HepG2 (cell line): ENCODE measurements around the gene FOXL3. TPM values are rescaled to one million over a fixed set of nuclear protein-coding genes. Genes with fewer than 3 reads are reported as not detected.

Source experiments
- ATAC-seq: fragments of 200-7000 bp; cut with Tn5 transposase; 3 replicates; pipeline ENCODE4 v1.9.1; 2020; ENCODE audit warnings: mild to moderate bottlenecking, moderate library complexity
- BruUV-seq: library from RNA; stranded (reverse); fragments of 400-500 nt; replicated peaks from 2 replicates; lab custom pipeline; 2021; lab: Mats Ljungman, UMichigan
- CTCF ChIA-PET: fragments of 300-600 bp; formaldehyde crosslinking; extraction: SDS; loops from one replicate; lab custom pipeline; 2021; ENCODE audit warnings: low total read pairs, inconsistent platforms, low intra/inter-chr PET ratio; lab: Yijun Ruan, JAX
- POLR2A ChIA-PET: fragments of 350-600 bp; sonication (Branson Sonifier 250); formaldehyde crosslinking; loops from one replicate; lab custom pipeline; 2020; ENCODE audit warnings: antibody characterized with exemption, inconsistent platforms; lab: Yijun Ruan, JAX
- DNase-seq: peaks from one replicate; pipeline ENCODE4 v3.0.0-alpha.2; 2015; ENCODE audit warnings: low spot score
- FAIRE-seq: peaks from 3 replicates; lab custom pipeline; 2011; peaks lifted over from hg19 to GRCh38; lab: Jason Lieb, UNC
- H2AFZ ChIP-seq: one replicate; pipeline ENCODE4 v1.6.1; 2011; ENCODE audit warnings: low read length, inconsistent platforms
- H3K27ac ChIP-seq: fragments of 300-600 bp; 3 replicates; pipeline ENCODE4 v1.8.0; 2011; ENCODE audit warnings: mixed run types, mild to moderate bottlenecking, mixed read lengths, low read length, inconsistent platforms; ENCODE audit not compliant: insufficient read depth; ENCODE audit errors: extremely low read length
- H3K27me3 ChIP-seq, 2 experiments: fragments of 200-600 bp in 1 of 2; 2 replicates in 1 of 2; 3 replicates in 1 of 2; pipeline versions ENCODE4 v1.6.0 to v1.8.0; 2011; ENCODE audit warnings: low read length in 2 of 2, mild to moderate bottlenecking in 2 of 2, moderate library complexity in 2 of 2, inconsistent platforms in 1 of 2; ENCODE audit not compliant: insufficient read depth in 2 of 2, control insufficient read depth in 1 of 2
- H3K36me3 ChIP-seq, 2 experiments: fragments of 200-600 bp in 1 of 2; replicated peaks in 1 of 2; 2 replicates in 1 of 2; 3 replicates in 1 of 2; pipeline versions ENCODE4 v1.5.1 to v1.8.0; 2011; ENCODE audit warnings: low read length in 2 of 2, inconsistent platforms in 1 of 2; ENCODE audit not compliant: insufficient read depth in 2 of 2, control insufficient read depth in 1 of 2
- H3K4me1 ChIP-seq: 2 replicates; pipeline ENCODE4 v1.5.1; 2012; ENCODE audit warnings: low read length, inconsistent platforms; ENCODE audit not compliant: insufficient read depth
- H3K4me2 ChIP-seq: 2 replicates; pipeline ENCODE4 v1.6.0; 2011; ENCODE audit warnings: low read depth, low read length, inconsistent platforms
- H3K4me3 ChIP-seq, 3 experiments: fragments of 200-600 bp in 1 of 3; sonication (generic), shearing (Covaris generic) in 1 of 3; replicated peaks in 1 of 3; 2 replicates each; pipeline ENCODE4 v1.5.1; 2011 to 2016; ENCODE audit warnings: low read length in 3 of 3, inconsistent platforms in 2 of 3, low read depth in 2 of 3, mild to moderate bottlenecking in 2 of 3, control low read depth in 1 of 3, mixed read lengths in 1 of 3; ENCODE audit not compliant: insufficient read depth in 1 of 3
- H3K79me2 ChIP-seq: one replicate; pipeline ENCODE4 v1.6.1; 2011; ENCODE audit warnings: low read length, inconsistent platforms; ENCODE audit not compliant: insufficient read depth
- H3K9ac ChIP-seq: 2 replicates; pipeline ENCODE4 v1.6.0; 2011; ENCODE audit warnings: mild to moderate bottlenecking, low read depth, low read length, inconsistent platforms; ENCODE audit not compliant: insufficient read depth
- H3K9me3 ChIP-seq: 2 replicates; pipeline ENCODE4 v1.5.1; 2012; ENCODE audit warnings: mild to moderate bottlenecking, low read length
- H4K20me1 ChIP-seq: 2 replicates; pipeline ENCODE4 v1.6.0; 2011; ENCODE audit warnings: inconsistent platforms, mild to moderate bottlenecking, low read length, moderate library complexity; ENCODE audit not compliant: insufficient read depth
- CEBPB ChIP-seq: IDR thresholded peaks from 2 replicates; pipeline ENCODE4 v1.6.1; 2011; ENCODE audit warnings: low read depth, low read length, improper control_type of control experiment, borderline replicate concordance
- ELF1 ChIP-seq: sonication (generic); formaldehyde crosslinking; IDR thresholded peaks from 2 replicates; pipeline ENCODE4 v1.4.0; 2020; ENCODE audit warnings: missing genetic modification reagents
- HMG20B ChIP-seq: conservative IDR thresholded peaks from 2 replicates; pipeline ENCODE4 v1.6.1; 2016; ENCODE audit warnings: missing genetic modification reagents, missing compliant biosample characterization
- PCBP1 ChIP-seq: fragments of 200-400 bp; formaldehyde crosslinking; IDR thresholded peaks from 2 replicates; pipeline ENCODE4 v1.6.1; 2017; ENCODE audit warnings: mild to moderate bottlenecking, low read depth, low read length, borderline replicate concordance
- SNAPC2 ChIP-seq: sonication (generic); formaldehyde crosslinking; IDR thresholded peaks from 2 replicates; pipeline ENCODE4 v1.8.1; 2022; ENCODE audit warnings: mild to moderate bottlenecking, missing genetic modification reagents
- ZIK1 ChIP-seq: sonication (generic); formaldehyde crosslinking; IDR thresholded peaks from 2 replicates; pipeline ENCODE4 v1.5.0; 2020; ENCODE audit warnings: mild to moderate bottlenecking, low read depth, missing genetic modification reagents, borderline replicate concordance
- WGBS: methylation state at CpG from one replicate; pipeline ENCODE4 v1.1.6; 2017; ENCODE audit warnings: low lambda C conversion rate; 5-methylcytosine and 5-hydroxymethylcytosine counted together
- in situ Hi-C: cut with HindIII; loops from 2 replicates; pipeline ENCODE4 v1.10.0; 2017; ENCODE audit warnings: low pct_unique_long_range_greater_than_20kb; ENCODE audit not compliant: extremely low pct_ligation_motif_present
- intact Hi-C: fragments of 100-400 bp; cut with micrococcal nuclease; formaldehyde crosslinking; loops from one replicate; pipeline ENCODE4 v1.10.0; 2022; ENCODE audit not compliant: unreplicated experiment
- polyA plus RNA-seq, 8 experiments: library from polyadenylated mRNA; depleted of rRNA in 3 of 8; stranded (reverse) in 7 of 8; unstranded in 1 of 8; fragments of >200 nt; fragmentation: Illumina TruSeq in 4 of 8; extraction: Trizol in 4 of 8; gene quantifications; 2 replicates each; pipeline versions ENCODE4 v1.2.1 to v1.2.3, GENCODE V29; 2011 to 2016; ENCODE audit warnings: low read depth in 4 of 8, missing spikeins in 1 of 8, mixed read lengths in 1 of 8; ENCODE audit not compliant: insufficient read depth in 1 of 8
- total RNA-seq, 5 experiments: library from RNA; depleted of rRNA; stranded (reverse); fragments of >200 nt; fragmentation: Illumina TruSeq; extraction: Trizol; gene quantifications; 2 replicates each; pipeline ENCODE4 v1.2.3, GENCODE V29; 2016; ENCODE audit warnings: low read depth in 1 of 5
- TF ChIP-seq, protein P1 (sequence below): sonication (generic); formaldehyde crosslinking; IDR thresholded peaks from 2 replicates; pipeline ENCODE4 v1.9.0; 2022; ENCODE audit warnings: low read depth, missing genetic modification reagents
- TF ChIP-seq, protein P2 (sequence below): sonication (generic); formaldehyde crosslinking; IDR thresholded peaks from 2 replicates; pipeline ENCODE4 v1.5.1; 2020; ENCODE audit warnings: mild to moderate bottlenecking, moderate library complexity, missing genetic modification reagents
- TF ChIP-seq, protein P3 (sequence below): sonication (generic); formaldehyde crosslinking; IDR thresholded peaks from 2 replicates; pipeline ENCODE4; 2020; ENCODE audit warnings: missing genetic modification reagents, mild to moderate bottlenecking, borderline replicate concordance
- TF ChIP-seq, protein P4 (sequence below): sonication (generic); formaldehyde crosslinking; IDR thresholded peaks from 2 replicates; pipeline ENCODE4 v1.5.0; 2020; ENCODE audit warnings: missing genetic modification reagents, mild to moderate bottlenecking, borderline replicate concordance
- TF ChIP-seq, protein P5 (sequence below): sonication (generic); formaldehyde crosslinking; IDR thresholded peaks from 2 replicates; pipeline ENCODE4 v1.8.0; 2022; ENCODE audit warnings: missing genetic modification reagents, low read depth, mild to moderate bottlenecking, borderline replicate concordance

FOXL3 gene
- total and polyA plus RNA-seq, 2 of the 13 experiments (the other 11 are each of a cell fraction or from before 2014, with no cell fraction given): not detected

DNA sequence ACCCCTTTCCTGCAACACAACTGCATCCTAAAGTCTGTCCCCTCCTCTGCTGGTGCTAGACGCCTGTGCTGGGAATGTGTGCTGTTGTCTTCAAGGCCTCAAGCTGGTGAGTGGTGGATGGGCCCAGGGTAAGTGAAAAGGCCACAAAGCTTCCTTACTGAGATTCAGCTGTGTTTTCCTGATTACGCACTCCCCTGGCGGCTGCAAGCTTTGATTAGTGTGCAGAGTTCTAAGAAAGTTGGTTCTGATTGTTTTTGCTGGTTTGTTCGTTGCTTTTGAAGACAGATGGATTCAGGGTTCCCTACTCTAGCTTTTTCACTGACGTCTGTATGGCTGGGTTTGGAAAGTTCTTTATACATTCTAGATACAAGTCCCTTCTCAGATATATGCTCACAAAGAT lies 11.9 kb upstream of the FOXL3 start:
- no peaks in the 10 kb centered on the region for H3K79me2 ChIP-seq
- BruUV-seq: no TSS peak
- no peak overlapping the region for H2AFZ ChIP-seq
- H3K27me3 ChIP-seq: peaks cover 0 to 5% of the 10 kb centered on the region in 2 experiments; a peak in 1 of 5 replicates
- no peak overlapping the region for H3K9ac ChIP-seq
- H4K20me1 ChIP-seq: no peaks in the 10 kb centered on the region
- POLR2A ChIA-PET: no interaction called here
- H3K36me3 ChIP-seq: no peaks in the 10 kb centered on the region
- CTCF ChIA-PET: no interaction called here
- intact Hi-C loops (no loop called here), in situ Hi-C loops (no loop called here)
- no peak for DNase-seq
- H3K27ac ChIP-seq: no peak overlapping the region
- WGBS: 54% methylated on average over 5 of the region's 5 CpGs
- no peak for FAIRE-seq
- H3K9me3 ChIP-seq: peaks cover 19% of the 10 kb centered on the region
- no peak overlapping the region for H3K4me2 ChIP-seq
- no peak for ATAC-seq
- H3K4me1 ChIP-seq: peaks cover under 1% of the 10 kb centered on the region; the same call in 1 of the 2 replicates
- no peak overlapping the region for H3K4me3 ChIP-seq
- TF ChIP-seq, protein P1, sequence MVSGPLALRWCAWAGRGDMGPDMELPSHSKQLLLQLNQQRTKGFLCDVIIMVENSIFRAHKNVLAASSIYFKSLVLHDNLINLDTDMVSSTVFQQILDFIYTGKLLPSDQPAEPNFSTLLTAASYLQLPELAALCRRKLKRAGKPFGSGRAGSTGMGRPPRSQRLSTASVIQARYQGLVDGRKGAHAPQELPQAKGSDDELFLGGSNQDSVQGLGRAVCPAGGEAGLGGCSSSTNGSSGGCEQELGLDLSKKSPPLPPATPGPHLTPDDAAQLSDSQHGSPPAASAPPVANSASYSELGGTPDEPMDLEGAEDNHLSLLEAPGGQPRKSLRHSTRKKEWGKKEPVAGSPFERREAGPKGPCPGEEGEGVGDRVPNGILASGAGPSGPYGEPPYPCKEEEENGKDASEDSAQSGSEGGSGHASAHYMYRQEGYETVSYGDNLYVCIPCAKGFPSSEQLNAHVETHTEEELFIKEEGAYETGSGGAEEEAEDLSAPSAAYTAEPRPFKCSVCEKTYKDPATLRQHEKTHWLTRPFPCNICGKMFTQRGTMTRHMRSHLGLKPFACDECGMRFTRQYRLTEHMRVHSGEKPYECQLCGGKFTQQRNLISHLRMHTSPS: no peak
- TF ChIP-seq PCBP1: no peak
- TF ChIP-seq, protein P2, sequence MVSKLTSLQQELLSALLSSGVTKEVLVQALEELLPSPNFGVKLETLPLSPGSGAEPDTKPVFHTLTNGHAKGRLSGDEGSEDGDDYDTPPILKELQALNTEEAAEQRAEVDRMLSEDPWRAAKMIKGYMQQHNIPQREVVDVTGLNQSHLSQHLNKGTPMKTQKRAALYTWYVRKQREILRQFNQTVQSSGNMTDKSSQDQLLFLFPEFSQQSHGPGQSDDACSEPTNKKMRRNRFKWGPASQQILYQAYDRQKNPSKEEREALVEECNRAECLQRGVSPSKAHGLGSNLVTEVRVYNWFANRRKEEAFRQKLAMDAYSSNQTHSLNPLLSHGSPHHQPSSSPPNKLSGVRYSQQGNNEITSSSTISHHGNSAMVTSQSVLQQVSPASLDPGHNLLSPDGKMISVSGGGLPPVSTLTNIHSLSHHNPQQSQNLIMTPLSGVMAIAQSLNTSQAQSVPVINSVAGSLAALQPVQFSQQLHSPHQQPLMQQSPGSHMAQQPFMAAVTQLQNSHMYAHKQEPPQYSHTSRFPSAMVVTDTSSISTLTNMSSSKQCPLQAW (CRISPR knock-in tag): no peak
- no peak for TF ChIP-seq HMG20B (CRISPR knock-in tag)
- no peak for TF ChIP-seq ELF1 (CRISPR knock-in tag)
- no peak for TF ChIP-seq SNAPC2 (CRISPR knock-in tag)
- TF ChIP-seq, protein P3, sequence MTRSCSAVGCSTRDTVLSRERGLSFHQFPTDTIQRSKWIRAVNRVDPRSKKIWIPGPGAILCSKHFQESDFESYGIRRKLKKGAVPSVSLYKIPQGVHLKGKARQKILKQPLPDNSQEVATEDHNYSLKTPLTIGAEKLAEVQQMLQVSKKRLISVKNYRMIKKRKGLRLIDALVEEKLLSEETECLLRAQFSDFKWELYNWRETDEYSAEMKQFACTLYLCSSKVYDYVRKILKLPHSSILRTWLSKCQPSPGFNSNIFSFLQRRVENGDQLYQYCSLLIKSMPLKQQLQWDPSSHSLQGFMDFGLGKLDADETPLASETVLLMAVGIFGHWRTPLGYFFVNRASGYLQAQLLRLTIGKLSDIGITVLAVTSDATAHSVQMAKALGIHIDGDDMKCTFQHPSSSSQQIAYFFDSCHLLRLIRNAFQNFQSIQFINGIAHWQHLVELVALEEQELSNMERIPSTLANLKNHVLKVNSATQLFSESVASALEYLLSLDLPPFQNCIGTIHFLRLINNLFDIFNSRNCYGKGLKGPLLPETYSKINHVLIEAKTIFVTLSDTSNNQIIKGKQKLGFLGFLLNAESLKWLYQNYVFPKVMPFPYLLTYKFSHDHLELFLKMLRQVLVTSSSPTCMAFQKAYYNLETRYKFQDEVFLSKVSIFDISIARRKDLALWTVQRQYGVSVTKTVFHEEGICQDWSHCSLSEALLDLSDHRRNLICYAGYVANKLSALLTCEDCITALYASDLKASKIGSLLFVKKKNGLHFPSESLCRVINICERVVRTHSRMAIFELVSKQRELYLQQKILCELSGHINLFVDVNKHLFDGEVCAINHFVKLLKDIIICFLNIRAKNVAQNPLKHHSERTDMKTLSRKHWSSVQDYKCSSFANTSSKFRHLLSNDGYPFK (CRISPR knock-in tag): no peak
- no peak for TF ChIP-seq CEBPB
- TF ChIP-seq, protein P4, sequence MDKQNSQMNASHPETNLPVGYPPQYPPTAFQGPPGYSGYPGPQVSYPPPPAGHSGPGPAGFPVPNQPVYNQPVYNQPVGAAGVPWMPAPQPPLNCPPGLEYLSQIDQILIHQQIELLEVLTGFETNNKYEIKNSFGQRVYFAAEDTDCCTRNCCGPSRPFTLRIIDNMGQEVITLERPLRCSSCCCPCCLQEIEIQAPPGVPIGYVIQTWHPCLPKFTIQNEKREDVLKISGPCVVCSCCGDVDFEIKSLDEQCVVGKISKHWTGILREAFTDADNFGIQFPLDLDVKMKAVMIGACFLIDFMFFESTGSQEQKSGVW (CRISPR knock-in tag): no peak
- TF ChIP-seq, protein P5, sequence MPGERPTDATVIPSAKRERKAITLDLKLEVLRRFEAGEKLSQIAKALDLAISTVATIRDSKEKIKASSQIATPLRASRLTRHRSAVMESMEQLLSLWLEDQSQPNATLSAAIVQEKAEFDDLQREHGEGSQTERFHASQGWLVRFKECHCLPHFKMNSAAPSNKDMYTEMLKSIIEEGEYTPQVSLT (CRISPR knock-in tag): no peak
- no peak for TF ChIP-seq ZIK1 (CRISPR knock-in tag)
